H1 (cell line): ENCODE data around the gene SHCBP1. TPM values are rescaled to one million over a fixed set of nuclear protein-coding genes. Genes with fewer than 3 reads are reported as not detected.

Experiments used
- CEBPB ChIP-seq: IDR thresholded peaks from 2 replicates; pipeline ENCODE4 v1.6.1; 2012; ENCODE audit warnings: low read depth, low read length
- CHD7 ChIP-seq: fragments of 300-600 bp; sonication (generic); IDR thresholded peaks from 2 replicates; pipeline ENCODE4 v1.7.1; 2012; ENCODE audit warnings: low read length, moderate library complexity, mild to moderate bottlenecking, inconsistent platforms; ENCODE audit not compliant: insufficient replicate concordance
- GTF2F1 ChIP-seq: IDR thresholded peaks from 2 replicates; pipeline ENCODE4 v1.6.1; 2012; ENCODE audit warnings: low read depth, low read length, improper control_type of control experiment, borderline replicate concordance
- RAD21 ChIP-seq, 2 experiments: IDR thresholded peaks in 1 of 2; conservative IDR thresholded peaks in 1 of 2; 2 replicates each; pipeline ENCODE4 v1.6.1; 2011; ENCODE audit warnings: low read depth in 2 of 2, low read length in 2 of 2, improper control_type of control experiment in 1 of 2, inconsistent platforms in 1 of 2, mild to moderate bottlenecking in 1 of 2, moderate library complexity in 1 of 2
- TAF7 ChIP-seq: optimal IDR thresholded peaks from 2 replicates; pipeline ENCODE3; 2011; ENCODE audit warnings: low read depth, mild to moderate bottlenecking, inconsistent platforms, low read length, moderate library complexity, borderline replicate concordance
- YY1 ChIP-seq: IDR thresholded peaks from 2 replicates; pipeline ENCODE4 v1.6.1; 2011; ENCODE audit warnings: low read depth, mild to moderate bottlenecking, low read length
- polyA plus RNA-seq, 7 experiments: library from polyadenylated mRNA; depleted of rRNA in 3 of 7; stranded (reverse) in 5 of 7; unstranded in 2 of 7; fragments of >200 nt in 5 of 7; fragments of 200-250 nt in 2 of 7; gene quantifications; 1 replicate in 5 of 7; 2 replicates in 1 of 7; 4 replicates in 1 of 7; pipeline versions ENCODE4 v1.2.1 to v1.2.3, GENCODE V29; 2011 to 2013; ENCODE audit warnings: missing spikeins in 2 of 7, mixed read lengths in 2 of 7
- total RNA-seq: library from RNA; stranded (reverse); fragmentation: NEBNext Ultra II Directional; extraction: Animal tissue kit (Norgen Biotek cat#: 25700); gene quantifications from 2 replicates; pipeline ENCODE4 v1.2.1, GENCODE V29; 2021

SHCBP1 gene
- total and polyA plus RNA-seq, 2 of the 8 experiments (the other 6 are each of a cell fraction or from before 2014, with no cell fraction given): 5.7 to 14.8 TPM

GRCh38 chr16:46618516-46618915 lies 2.7 kb downstream of the SHCBP1 start (continued):
- TF ChIP-seq CHD7 (no peak), TAF7 (no peak), YY1 (no peak), RAD21 (IDR thresholded peaks at IDR 0.05 in 1 of 2, conservative IDR thresholded peaks at IDR 0.05 in 1 of 2; ENCODE audit: low read depth in 2 of 2, low read length in 2 of 2) (no peak), CEBPB (no peak), GTF2F1 (no peak)
